Activated CD8-positive, alpha-beta memory T cell treated with anti-CD3 and anti-CD28 coated beads, Interleukin-2, amount 50 U/mL, for 24 hours (primary cell): ENCODE data around the gene ZFYVE28.
"Not testable (repeated sequence)": the region's sequence is repeated elsewhere in the genome, so short reads cannot be mapped to it uniquely, and the experiment has no call there.

Experiments used
- DNase-seq: peaks from one replicate; pipeline ENCODE4 v3.0.0-alpha.2; 2020; ENCODE audit errors: extremely low read depth

The ZFYVE28 gene

DNA sequence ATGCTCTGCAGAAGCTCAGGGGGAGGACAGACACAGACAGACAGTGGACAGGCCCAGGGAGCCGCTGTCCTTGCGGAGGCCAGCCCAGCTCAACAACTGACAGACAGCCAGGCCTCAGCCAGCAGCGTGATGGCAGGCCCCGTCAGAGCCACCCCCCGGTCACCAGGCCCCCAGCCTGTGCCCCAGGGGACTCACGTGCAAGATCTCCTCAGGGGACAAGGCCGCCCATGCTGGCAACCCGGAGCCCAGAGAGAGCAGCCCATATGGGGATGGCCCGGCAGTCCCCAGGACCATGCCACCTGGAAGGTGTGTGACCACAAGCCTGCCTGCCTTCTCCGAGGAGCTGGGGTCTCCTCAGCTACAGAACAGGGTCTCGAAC is 128.5 kb downstream of the ZFYVE28 start:
- no peak for DNase-seq

- no peak for DNase-seq
Measured at GRCh38 chr4:2289311-2289954, 129.0 kb downstream of the ZFYVE28 start.

- no peak for DNase-seq
Measured at GRCh38 chr4:2288051-2288541, 130.3 kb downstream of the ZFYVE28 start.

DNA sequence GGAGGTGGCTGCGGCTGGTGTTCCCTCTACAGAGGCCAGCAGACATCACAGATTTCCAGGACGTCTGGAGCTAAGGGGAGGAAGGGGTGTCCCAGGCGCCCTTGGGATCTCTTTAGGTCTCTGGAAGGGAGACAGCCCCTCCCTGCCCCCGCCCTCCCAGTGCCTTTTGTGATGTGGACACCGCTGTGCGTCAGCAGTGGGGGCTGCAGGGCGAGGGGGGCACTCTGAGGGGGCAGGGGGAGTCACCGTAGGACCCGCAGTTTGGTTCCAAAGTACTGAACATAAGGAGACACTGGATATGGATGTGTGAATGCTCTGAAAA is 130.9 kb downstream of the ZFYVE28 start:
- DNase-seq, result no peak

DNA sequence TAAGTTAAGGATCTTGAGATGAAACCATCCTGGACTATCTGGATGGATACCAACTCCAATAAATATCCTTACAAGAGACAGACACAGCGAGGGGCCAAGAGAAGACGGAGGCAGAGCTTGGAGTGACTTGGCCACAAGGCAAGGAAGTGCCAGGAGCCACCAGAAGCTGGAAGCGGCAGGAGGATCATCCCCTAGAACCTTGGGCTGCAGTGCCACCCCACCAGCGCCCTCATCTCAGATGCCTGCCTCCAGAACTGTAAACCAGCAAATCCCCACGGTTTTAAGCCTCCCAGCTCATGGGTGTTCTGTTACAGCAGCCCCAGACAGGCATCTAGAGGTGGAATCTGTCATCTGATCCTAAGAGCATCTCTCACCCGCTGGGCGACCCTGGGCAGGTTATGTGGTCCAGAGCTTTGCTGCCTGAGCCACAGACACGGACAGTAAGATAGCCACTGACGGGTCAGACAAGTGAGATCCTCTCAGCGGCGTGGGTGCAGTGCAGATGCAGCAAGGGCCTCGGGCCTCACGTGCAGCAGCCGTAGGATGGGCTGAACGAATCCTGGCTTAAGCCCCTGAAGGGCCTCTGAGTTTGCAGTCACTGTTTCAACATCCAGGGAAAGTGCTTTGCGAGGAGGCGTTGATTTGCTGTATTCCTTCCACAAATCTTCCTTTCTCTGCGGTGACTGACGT is 131.4 kb downstream of the ZFYVE28 start:
- no peak for DNase-seq

DNA sequence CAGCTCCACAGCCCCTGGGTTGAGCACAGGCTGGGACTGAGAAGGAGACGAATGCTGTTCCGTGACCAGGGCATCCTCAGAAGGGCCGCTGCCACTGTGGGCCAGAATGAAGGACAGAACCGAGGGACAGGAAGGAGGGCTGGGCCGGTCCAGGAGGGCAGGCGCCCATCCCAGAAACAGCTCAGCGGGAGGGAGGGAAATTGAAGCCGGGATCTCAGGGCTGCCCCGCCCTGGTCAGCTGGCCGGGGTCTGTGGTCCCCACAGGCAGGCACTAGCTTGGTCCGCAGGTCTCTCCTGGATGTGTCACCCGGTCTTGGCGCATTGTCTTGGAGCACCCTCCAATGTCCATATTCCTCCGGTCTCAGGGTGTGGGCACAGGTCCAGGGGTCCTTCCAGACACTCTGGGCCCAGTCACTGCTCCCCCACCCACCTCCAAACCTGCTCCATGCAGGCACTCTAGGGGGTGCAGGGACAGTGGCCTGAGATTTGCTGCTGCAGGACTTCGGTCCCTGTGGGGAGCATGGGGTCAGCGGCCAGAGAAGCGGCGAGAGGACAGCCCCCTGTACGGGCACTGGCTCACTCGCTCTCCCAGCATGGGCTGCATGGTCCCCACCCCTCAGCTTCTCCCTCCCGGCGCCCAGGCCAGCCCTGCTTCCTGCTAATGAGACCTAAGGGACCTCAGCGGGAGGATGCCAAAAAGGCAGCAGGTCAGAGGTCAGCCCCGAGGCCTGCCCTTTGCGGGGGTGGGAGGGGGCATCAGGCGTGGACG is 132.6 kb downstream of the ZFYVE28 start:
- no peak for DNase-seq

DNA sequence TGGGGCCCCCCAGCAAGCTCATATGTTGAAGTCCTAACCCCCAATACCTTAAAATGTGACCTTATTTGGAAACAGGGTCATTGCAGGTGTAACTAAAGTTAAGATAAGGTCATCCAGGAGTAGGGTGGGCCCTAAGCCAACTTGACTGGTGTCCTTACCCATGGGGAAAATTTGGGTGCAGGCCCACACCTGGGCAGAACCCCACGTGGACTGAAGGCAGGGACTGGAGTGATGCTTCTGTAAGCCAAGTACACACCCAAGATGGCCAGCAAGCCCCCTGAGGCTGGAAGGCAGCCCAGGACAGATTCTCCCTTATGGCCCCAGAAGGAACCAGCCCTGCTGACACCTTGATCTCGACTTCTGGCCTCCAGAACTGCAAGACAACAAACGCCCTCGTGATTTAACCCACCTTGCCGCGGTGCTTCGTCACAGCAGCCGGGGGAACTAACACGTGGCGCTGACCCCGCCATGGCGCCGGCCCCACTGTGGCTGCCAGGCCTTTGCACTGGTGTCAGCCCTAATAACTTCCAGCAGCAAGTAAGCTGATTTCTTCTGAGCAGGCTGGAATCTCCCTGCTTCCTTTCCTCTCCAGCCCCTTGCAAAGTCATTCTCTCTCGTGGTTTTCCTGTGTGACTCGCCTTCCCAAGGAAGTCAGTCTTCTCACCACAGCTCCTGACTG is 133.4 kb downstream of the ZFYVE28 start:
- no peak for DNase-seq

GRCh38 chr4:2284161-2284933 is 134.1 kb downstream of the ZFYVE28 start:
- no peak for DNase-seq

DNA sequence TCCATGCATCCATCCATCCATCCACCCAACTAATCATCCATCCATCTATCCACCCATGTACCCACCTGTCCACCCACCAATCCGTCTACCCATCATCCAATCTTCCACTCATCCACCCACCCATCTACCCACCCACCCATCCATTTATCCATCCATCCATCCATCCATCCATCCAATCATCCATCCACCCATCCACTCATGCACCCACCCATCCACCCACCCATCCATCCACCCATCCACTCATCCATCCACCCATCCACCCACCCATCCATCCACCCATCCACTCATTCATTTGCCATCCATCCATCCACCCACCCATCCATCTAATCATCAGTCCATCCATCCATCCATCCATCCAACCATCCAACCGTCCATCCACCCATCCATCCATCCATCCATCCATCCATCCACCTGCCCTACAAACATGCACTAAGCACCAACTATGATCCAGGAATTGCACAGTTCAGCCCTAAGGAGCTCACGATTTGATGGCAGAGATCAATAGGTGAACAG is 135.2 kb downstream of the ZFYVE28 start:
- DNase-seq, result no peak

- DNase-seq, result peak; percentile 33
Measured at GRCh38 chr4:2281575-2282343, 136.7 kb downstream of the ZFYVE28 start.

DNA sequence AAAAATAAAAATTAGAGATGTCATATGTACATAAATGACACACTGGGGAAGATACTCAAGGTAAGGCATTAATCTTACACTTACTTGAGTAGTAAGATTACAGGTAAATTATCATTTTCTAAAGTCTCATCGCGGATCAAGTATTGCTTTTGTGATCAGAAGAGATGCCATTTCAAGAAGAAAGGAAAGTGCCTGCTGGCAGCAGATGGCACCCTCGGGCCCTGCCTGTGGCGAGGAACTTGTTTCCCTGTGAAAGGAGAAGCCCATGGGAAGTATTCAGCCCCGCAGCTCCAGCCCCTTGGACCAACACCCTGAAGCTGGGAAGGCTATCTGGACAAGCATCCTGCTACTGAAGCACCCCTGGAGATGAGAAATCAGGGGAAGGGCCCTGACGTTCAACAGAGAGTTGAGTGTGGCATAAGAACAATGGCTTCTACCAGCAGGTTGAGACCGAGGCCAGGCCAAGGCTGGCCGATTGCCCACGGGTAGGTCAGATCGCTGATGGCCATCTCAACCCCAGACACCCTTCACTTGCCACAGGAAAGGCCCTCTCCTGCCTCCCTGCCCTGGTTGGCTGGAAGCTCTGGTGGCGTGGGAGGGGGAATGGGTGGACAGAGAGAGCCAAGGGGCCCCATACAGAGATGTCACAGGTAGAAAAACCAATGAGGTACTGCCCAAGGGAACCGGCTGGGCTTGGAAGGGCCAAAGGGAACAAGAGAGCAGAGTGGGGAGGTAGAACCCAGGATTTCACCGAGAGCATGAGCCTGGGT is 137.7 kb downstream of the ZFYVE28 start:
- DNase-seq, result no peak

GRCh38 chr4:2277956-2278355 is 140.5 kb downstream of the ZFYVE28 start:
- DNase-seq, result no peak

GRCh38 chr4:2276581-2277325 is 141.7 kb downstream of the ZFYVE28 start:
- no peak for DNase-seq

DNA sequence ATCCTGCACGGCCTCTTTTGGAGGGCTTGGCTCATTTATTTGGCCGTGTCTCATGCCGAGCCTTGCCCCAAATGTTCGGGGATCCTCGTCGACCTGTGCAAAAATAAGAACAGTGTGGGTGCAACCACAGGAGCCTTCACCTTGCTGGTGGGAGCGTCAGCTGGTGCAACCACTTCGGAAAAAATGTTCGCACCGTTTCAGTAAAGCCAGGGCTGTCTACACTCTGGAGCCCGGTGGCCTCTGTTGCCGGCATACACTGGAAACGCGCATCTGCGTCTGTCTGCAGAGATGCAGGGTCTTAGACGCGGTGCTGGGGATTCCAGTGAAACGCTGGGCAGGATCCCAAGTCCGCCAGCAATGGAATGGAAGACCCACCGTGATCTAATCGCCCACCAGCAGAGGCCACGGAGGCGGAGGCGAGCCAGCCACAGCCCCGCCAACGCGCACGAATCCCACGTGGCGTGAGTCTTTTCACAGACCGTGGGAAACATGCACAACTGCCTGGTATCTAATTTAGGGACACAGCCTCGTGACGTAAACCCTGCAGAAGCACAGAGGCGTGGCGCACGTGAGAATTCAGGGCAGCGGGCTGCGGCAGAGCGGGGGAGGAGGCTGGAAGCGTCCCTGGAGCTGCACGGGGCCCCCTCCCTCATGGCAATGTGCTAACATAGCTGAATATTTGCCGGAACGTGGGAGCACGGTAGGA is 142.7 kb downstream of the ZFYVE28 start:
- no peak for DNase-seq

GRCh38 chr4:2275044-2275397 is 143.4 kb downstream of the ZFYVE28 start:
- not testable (repeated sequence) for DNase-seq

GRCh38 chr4:2274320-2275043 is 144.0 kb downstream of the ZFYVE28 start:
- DNase-seq, result no peak

DNA sequence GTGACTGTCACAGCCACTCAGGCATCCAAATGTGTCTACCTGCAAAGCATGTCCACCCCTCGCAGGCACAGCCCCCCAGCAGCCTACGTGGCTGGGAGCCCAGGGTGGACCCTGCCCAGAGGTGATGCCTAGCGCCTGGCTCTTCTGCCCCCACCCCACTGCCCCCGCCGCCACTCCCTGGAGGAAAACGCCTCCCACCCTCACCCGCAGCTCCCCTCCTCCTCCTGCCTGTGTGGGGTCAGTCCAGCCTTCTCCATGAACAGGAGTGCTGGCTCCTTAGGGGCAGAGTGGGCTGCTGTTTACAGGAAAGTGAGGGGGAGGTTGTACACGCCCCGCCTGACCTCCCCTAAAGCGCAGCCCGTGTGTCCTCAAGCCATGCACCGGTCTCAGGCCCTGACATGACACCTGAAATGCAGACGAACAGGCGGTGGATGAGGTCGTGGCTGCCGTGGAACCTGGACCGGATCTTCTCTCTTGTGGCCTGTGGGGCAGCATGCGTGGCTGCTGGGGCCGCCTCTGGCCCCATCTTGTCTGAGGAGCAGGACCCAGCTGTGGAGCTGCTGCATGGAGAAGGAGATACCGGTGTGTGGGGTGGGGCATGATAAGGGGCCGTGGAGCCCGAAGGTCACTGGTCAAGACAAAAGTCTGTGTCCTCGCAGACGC is 144.7 kb downstream of the ZFYVE28 start:
- no peak for DNase-seq
